Coronary artery (tissue), 2 donors: ENCODE results near the gene DOK3.

Source experiments
- DNase-seq: peaks from one replicate; pipeline ENCODE4 v3.0.0-alpha.2; 2017; ENCODE audit warnings: low spot score
- H3K27ac ChIP-seq, 2 donors: fragments of 200-600 bp; sonication (generic); one replicate each; pipeline ENCODE4 v1.5.1; 2016 to 2019
- H3K4me3 ChIP-seq: fragments of 200-600 bp; sonication (generic); 2 replicates; pipeline ENCODE4 v1.5.1; 2016; ENCODE audit warnings: mild to moderate bottlenecking, moderate library complexity
- CTCF ChIP-seq: fragments of 200-600 bp; sonication (generic); IDR thresholded peaks from one replicate; pipeline ENCODE4 v1.5.1; 2019; ENCODE audit warnings: antibody characterized with exemption

DOK3 gene

GRCh38 chr5:177483042-177483441 lies 26.6 kb downstream of the DOK3 start:
- Histone ChIP-seq H3K27ac (peak overlapping the region; percentile 20 to 74), H3K4me3 (no peak overlapping the region)
- DNase-seq = no peak
- TF ChIP-seq CTCF = no peak

GRCh38 chr5:177482359-177482795 lies 27.2 kb downstream of the DOK3 start:
- DNase-seq = no peak
- Histone ChIP-seq H3K27ac (peak overlapping the region in 1 of 2 donors; percentile 26), H3K4me3 (no peak overlapping the region)
- TF ChIP-seq CTCF = no peak

DNA sequence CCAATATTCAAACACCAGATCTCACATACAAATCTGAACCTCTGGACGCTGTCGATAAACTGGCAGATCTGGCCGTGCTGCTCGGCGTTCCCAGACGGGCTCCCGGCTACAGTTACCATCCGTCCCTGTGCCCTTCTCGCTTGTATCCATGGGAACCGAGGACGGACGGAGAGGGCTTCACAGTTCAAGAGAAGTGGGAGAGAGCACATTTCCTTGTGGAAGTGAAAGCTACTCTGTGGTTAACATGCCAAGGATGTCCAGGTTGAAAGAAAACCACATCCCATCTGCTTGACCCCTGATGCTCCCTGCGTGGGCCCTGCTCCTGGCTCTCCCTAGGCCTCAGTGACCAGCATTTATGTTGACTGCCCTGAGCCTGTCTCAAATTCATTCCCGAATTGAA lies 29.9 kb downstream of the DOK3 start:
- Histone ChIP-seq H3K27ac (peak overlapping the region; percentile 58 to 97), H3K4me3 (no peak overlapping the region)
- no peak for DNase-seq
- no peak for TF ChIP-seq CTCF

GRCh38 chr5:177478711-177479646 lies 30.6 kb downstream of the DOK3 start:
- Histone ChIP-seq H3K27ac (peak overlapping the region; percentile 58 to 97), H3K4me3 (peak overlapping the region; percentile 43)
- TF ChIP-seq CTCF = no peak
- peak; percentile 95 for DNase-seq

GRCh38 chr5:177477701-177478477 lies 31.7 kb downstream of the DOK3 start:
- TF ChIP-seq CTCF = no peak
- no peak for DNase-seq
- H3K27ac ChIP-seq = peak overlapping the region; percentile 12 to 97

DNA sequence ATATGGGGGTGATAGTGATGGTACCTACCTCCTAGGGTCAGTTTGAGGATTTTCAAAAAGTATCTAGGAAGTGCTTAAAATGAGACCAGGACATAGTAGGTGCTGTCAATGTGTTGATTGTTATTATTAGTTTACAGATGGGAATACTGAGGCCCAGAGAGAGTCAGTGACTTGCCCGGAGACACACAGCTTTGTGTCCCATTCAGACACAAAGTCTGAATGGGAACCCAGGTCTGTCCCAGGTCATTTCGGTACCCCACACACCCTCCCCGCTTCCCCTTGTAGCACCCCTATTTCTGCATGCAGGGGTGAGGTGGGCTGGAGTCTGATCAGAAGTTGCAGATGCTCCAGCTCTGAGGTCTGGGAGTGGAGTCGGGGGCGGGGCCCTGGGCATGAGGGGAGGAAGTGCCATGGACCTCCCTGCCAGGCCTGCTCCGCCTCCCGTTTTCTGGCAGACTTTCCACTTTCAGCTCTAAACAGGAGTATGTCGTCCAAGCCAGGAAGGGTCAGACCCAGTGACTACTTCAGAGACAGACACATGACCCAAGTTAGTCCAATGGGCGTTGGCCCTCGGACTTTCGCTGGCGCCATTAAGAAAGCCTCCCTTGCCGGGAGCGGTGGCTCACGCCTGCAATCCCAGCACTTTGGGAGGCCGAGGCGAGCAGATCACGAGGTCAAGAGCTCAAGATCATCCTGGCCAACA lies 32.9 kb downstream of the DOK3 start:
- no peak for DNase-seq
- peak overlapping the region; percentile 62 to 97 for H3K27ac ChIP-seq
- H3K4me3 ChIP-seq = peak overlapping the region; percentile 15
- no peak for TF ChIP-seq CTCF

More at GRCh38 chr5:177477701-177478477, 31.7 kb downstream of the DOK3 start:
- H3K4me3 ChIP-seq = no peak overlapping the region
